GM18526 (cell line): Measurements from ENCODE around the gene AGR3.

ENCODE experiments used
- POLR2A ChIP-seq: IDR thresholded peaks from 3 replicates; pipeline ENCODE4 v1.6.1; 2011; ENCODE audit not compliant: insufficient read length; ENCODE audit errors: extremely low read depth

The AGR3 gene

GRCh38 chr7:16850614-16851466, 30.9 kb downstream of the AGR3 start:
- TF ChIP-seq POLR2A = no peak

GRCh38 chr7:16849296-16850148, 32.3 kb downstream of the AGR3 start:
- TF ChIP-seq POLR2A = no peak

GRCh38 chr7:16847381-16847860, 34.4 kb downstream of the AGR3 start:
- no peak for TF ChIP-seq POLR2A

- TF ChIP-seq POLR2A = no peak
Observed at GRCh38 chr7:16846601-16847165, 35.1 kb downstream of the AGR3 start.

- no peak for TF ChIP-seq POLR2A
Observed at GRCh38 chr7:16845746-16846145, 36.0 kb downstream of the AGR3 start.

GRCh38 chr7:16841681-16842080, 40.1 kb downstream of the AGR3 start:
- TF ChIP-seq POLR2A = no peak

- TF ChIP-seq POLR2A = no peak
Observed at GRCh38 chr7:16840094-16840493, 41.7 kb downstream of the AGR3 start.

GRCh38 chr7:16839646-16840045, 42.1 kb downstream of the AGR3 start:
- TF ChIP-seq POLR2A = no peak

GRCh38 chr7:16838891-16839290, 42.9 kb downstream of the AGR3 start:
- TF ChIP-seq POLR2A = no peak

GRCh38 chr7:16838386-16838785, 43.4 kb downstream of the AGR3 start:
- no peak for TF ChIP-seq POLR2A

GRCh38 chr7:16836481-16836880, 45.3 kb downstream of the AGR3 start:
- no peak for TF ChIP-seq POLR2A

GRCh38 chr7:16833373-16833772, 48.4 kb downstream of the AGR3 start:
- no peak for TF ChIP-seq POLR2A

GRCh38 chr7:16826060-16826459, 55.7 kb downstream of the AGR3 start:
- TF ChIP-seq POLR2A = no peak

- no peak for TF ChIP-seq POLR2A
Observed at GRCh38 chr7:16822029-16822428, 59.8 kb downstream of the AGR3 start.

- no peak for TF ChIP-seq POLR2A
Observed at GRCh38 chr7:16818732-16819131, 63.1 kb downstream of the AGR3 start.

- TF ChIP-seq POLR2A = no peak
Observed at GRCh38 chr7:16817536-16817935, 64.2 kb downstream of the AGR3 start.
